DND-41 (cell line): Measurements from ENCODE around the gene TMEM114.

Experiments used
- ATAC-seq: fragments of 200-7000 bp; cut with Tn5 transposase; 3 replicates; pipeline ENCODE4 v1.9.1; 2021; ENCODE audit warnings: low read depth; ENCODE audit not compliant: insufficient read depth
- DNase-seq: peaks from one replicate; pipeline ENCODE4 v3.0.0-alpha.2; 2020
- H2AFZ ChIP-seq: 2 replicates; pipeline ENCODE4 v1.6.0; 2012; ENCODE audit warnings: low read depth, low read length
- H3K27ac ChIP-seq: 2 replicates; pipeline ENCODE4 v1.5.1; 2012; ENCODE audit warnings: low read length, inconsistent platforms
- H3K27me3 ChIP-seq: fragments of 200-600 bp; sonication (generic); 2 replicates; pipeline ENCODE4 v1.6.0; 2012; ENCODE audit warnings: low read length, mild to moderate bottlenecking, inconsistent platforms; ENCODE audit not compliant: insufficient read depth, poor library complexity
- H3K36me3 ChIP-seq: 2 replicates; pipeline ENCODE4 v1.5.1; 2012; ENCODE audit warnings: low read length, inconsistent platforms; ENCODE audit not compliant: insufficient read depth
- H3K4me1 ChIP-seq: 2 replicates; pipeline ENCODE4 v1.5.1; 2012; ENCODE audit warnings: mild to moderate bottlenecking, low read length; ENCODE audit not compliant: insufficient read depth
- H3K4me2 ChIP-seq: 2 replicates; pipeline ENCODE4 v1.6.0; 2012; ENCODE audit warnings: mild to moderate bottlenecking, moderate library complexity, low read length, inconsistent platforms; ENCODE audit not compliant: insufficient read depth
- H3K4me3 ChIP-seq, 2 experiments: fragments of 200-600 bp in 1 of 2; shearing (Covaris generic) in 1 of 2; 2 replicates each; pipeline ENCODE4 v1.5.1; 2012 to 2016; ENCODE audit warnings: inconsistent platforms in 2 of 2, low read length in 2 of 2, mild to moderate bottlenecking in 2 of 2, low read depth in 1 of 2, moderate library complexity in 1 of 2
- H3K79me2 ChIP-seq: 2 replicates; pipeline ENCODE4 v1.6.0; 2012; ENCODE audit warnings: low read length, inconsistent platforms; ENCODE audit not compliant: insufficient read depth
- H3K9ac ChIP-seq: 2 replicates; pipeline ENCODE4 v1.6.0; 2012; ENCODE audit warnings: low read depth, mild to moderate bottlenecking, inconsistent platforms, low read length, moderate library complexity
- H3K9me3 ChIP-seq: 2 replicates; pipeline ENCODE4 v1.5.1; 2012; ENCODE audit warnings: low read length, moderate library complexity, mild to moderate bottlenecking, inconsistent platforms; ENCODE audit not compliant: insufficient read depth, severe bottlenecking
- H4K20me1 ChIP-seq: 2 replicates; pipeline ENCODE4 v1.6.0; 2012; ENCODE audit warnings: low read length; ENCODE audit not compliant: insufficient read depth
- EZH2 ChIP-seq: IDR thresholded peaks from 3 replicates; pipeline ENCODE4 v1.6.1; 2012; ENCODE audit warnings: borderline replicate concordance, low read depth, mild to moderate bottlenecking, moderate library complexity, low read length, inconsistent platforms; ENCODE audit not compliant: severe bottlenecking
- TF ChIP-seq, protein P1 (sequence below): IDR thresholded peaks from 2 replicates; pipeline ENCODE4 v1.5.1; 2012; ENCODE audit warnings: borderline replicate concordance, low read length, moderate library complexity, mild to moderate bottlenecking; ENCODE audit not compliant: poor library complexity, severe bottlenecking; ENCODE audit errors: extremely low read depth

Gene TMEM114

DNA sequence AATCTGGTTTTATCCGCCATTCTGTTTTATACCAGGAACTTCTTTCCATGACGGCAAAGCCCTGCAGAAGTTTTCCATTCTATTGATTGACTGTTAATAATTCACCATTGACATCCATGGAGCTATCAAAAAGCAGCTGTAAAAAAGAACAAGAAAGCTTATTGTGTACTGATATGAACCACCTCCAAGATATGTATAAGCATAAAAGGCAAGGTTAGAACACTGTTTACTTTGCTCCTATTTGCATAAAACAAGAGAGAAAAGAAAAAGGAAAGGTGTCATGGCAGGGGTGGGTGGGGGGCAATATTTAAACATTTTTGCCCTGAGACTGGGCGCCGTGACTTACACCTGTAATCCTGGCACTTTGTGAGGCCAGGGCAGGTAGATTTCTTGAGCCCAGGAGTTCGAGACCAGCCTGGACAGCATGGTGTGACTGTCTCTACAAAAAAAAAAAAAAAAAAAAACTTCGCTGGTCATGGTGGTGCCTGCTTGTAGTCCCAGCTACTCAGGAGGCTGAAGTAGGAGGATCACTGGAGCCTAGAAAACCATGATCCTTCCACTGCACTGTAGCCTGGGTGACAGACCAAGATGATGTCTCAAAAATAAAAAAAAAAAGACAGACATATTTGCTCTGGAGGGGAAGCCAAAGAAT, 52.5 kb downstream of the TMEM114 start:
- no peak overlapping the region for H2AFZ ChIP-seq
- no peaks in the 10 kb centered on the region for H3K4me1 ChIP-seq
- DNase-seq (no peak), ATAC-seq (no peak)
- H3K27me3 ChIP-seq = peaks cover 14% of the 10 kb centered on the region
- no peak overlapping the region for H3K9ac ChIP-seq
- H3K9me3 ChIP-seq = no peaks in the 10 kb centered on the region
- no peaks in the 10 kb centered on the region for H4K20me1 ChIP-seq
- H3K4me3 ChIP-seq = no peak overlapping the region
- no peak overlapping the region for H3K27ac ChIP-seq
- no peak overlapping the region for H3K4me2 ChIP-seq
- no peaks in the 10 kb centered on the region for H3K36me3 ChIP-seq
- TF ChIP-seq EZH2 = no peak
- TF ChIP-seq, protein P1, sequence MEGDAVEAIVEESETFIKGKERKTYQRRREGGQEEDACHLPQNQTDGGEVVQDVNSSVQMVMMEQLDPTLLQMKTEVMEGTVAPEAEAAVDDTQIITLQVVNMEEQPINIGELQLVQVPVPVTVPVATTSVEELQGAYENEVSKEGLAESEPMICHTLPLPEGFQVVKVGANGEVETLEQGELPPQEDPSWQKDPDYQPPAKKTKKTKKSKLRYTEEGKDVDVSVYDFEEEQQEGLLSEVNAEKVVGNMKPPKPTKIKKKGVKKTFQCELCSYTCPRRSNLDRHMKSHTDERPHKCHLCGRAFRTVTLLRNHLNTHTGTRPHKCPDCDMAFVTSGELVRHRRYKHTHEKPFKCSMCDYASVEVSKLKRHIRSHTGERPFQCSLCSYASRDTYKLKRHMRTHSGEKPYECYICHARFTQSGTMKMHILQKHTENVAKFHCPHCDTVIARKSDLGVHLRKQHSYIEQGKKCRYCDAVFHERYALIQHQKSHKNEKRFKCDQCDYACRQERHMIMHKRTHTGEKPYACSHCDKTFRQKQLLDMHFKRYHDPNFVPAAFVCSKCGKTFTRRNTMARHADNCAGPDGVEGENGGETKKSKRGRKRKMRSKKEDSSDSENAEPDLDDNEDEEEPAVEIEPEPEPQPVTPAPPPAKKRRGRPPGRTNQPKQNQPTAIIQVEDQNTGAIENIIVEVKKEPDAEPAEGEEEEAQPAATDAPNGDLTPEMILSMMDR = no peak
- H3K79me2 ChIP-seq = no peaks in the 10 kb centered on the region

DNA sequence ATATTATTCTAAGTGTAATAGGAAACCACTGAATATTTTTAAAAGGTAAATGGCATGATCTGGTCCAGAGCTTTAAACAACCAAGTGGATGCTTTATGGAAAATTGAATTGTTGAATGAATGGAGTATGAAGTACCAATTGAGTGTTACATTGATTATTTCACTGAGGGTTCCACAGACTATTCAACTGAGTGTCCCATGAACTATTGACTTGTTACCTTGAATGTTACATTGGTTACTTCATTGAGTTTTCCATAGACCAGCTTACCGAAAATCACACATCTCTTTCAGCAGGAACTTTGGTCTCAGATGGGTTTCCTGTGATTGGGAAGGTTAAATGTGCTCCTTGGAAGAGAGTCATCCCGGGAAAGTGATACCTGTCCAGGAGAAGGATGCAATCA, 56.8 kb downstream of the TMEM114 start:
- TF ChIP-seq, protein P1 = no peak
- TF ChIP-seq EZH2 = no peak
- Histone ChIP-seq H3K9me3 (no peaks in the 10 kb centered on the region), H3K4me2 (no peak overlapping the region), H3K4me3 (no peak overlapping the region), H3K27ac (no peak overlapping the region), H3K9ac (no peak overlapping the region), H3K36me3 (no peaks in the 10 kb centered on the region), H3K4me1 (no peaks in the 10 kb centered on the region), H3K79me2 (no peaks in the 10 kb centered on the region), H4K20me1 (no peaks in the 10 kb centered on the region), H2AFZ (no peak overlapping the region), H3K27me3 (peaks cover 8% of the 10 kb centered on the region)
- no peak for ATAC-seq
- no peak for DNase-seq

DNA sequence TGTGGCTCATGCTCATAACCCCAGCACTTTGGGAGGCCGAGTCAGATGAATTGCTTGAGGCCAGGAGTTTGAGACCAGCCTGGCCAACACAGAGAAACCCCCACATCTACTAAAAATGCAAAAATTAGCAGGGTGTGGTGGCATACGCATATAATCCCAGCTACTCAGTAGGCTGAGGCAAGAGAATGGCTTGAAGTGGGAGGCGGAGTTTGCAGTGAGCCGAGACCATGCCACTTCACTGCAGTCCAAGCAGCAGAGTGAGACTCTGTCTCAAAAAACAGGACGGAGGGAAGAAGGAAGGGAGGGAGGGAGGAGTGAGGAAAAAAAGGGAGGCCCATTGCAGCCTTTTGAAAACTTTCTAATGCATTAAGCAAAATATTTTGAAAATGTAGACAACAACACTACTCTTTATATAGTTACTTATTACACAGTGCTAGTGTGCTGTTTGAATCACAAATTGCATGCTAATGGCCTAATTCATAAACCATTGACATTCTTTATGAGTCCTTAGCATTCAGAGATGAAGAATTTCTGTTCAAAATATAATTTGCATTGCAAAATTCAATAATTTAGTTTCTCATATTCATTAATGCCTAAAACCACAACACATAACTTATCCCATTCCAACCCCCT, 59.4 kb downstream of the TMEM114 start:
- H3K27me3 ChIP-seq = peaks cover 8% of the 10 kb centered on the region
- TF ChIP-seq, protein P1 = no peak
- no peak for TF ChIP-seq EZH2
- H3K9me3 ChIP-seq = no peaks in the 10 kb centered on the region
- no peak for DNase-seq
- H3K4me3 ChIP-seq = no peak overlapping the region
- no peaks in the 10 kb centered on the region for H3K36me3 ChIP-seq
- no peak overlapping the region for H3K27ac ChIP-seq
- H3K4me1 ChIP-seq = no peaks in the 10 kb centered on the region
- H3K79me2 ChIP-seq = no peaks in the 10 kb centered on the region
- H3K9ac ChIP-seq = no peak overlapping the region
- no peaks in the 10 kb centered on the region for H4K20me1 ChIP-seq
- H3K4me2 ChIP-seq = no peak overlapping the region
- no peak overlapping the region for H2AFZ ChIP-seq
- no peak for ATAC-seq
